Stimulated activated CD8-positive, alpha-beta memory T cell treated with anti-CD3 and anti-CD28 coated beads, Interleukin-7, amount 100 ng/mL, for 4 hours (primary cell): ENCODE results near the gene SNRNP70.
"Not testable (repeated sequence)": the region's sequence is repeated elsewhere in the genome, so short reads cannot be mapped to it uniquely, and the experiment has no call there.

Experiments used
- DNase-seq, 2 donors: peaks; one replicate each; pipeline ENCODE4 v3.0.0-alpha.2; 2020; ENCODE audit warnings: low read depth in 2 of 2

The SNRNP70 gene

GRCh38 chr19:49119411-49120324, 34.4 kb downstream of the SNRNP70 start, which contains the start of gene PPFIA3:
TSS of gene PPFIA3 (plus strand) at chr19:49119544. CDS start at chr19:49127874, 8,330 bp downstream.
- DNase-seq, result peak in 1 of 2 donors; percentile 13

- DNase-seq, result no peak
These were observed 35.1 kb downstream of the SNRNP70 start for GRCh38 chr19:49120325-49120683.

DNA sequence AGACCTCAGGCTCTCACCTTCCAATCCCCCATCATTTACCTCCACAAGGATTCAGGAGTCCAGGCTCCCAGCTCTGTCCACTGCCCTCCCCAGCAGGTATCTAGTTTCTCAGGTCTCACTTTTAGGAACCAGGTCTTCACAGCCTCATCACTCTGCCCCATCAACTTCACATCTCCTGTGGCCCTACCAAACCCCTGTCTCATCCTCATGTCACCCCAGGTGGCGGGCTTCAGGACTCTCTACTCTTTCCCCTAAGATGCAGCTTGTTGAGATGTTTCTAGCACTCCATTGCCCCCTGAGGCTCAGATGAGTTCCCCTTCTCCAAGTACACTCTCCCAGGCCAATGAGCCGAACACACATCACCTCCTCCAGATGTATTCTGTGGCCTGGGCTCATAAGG, 35.6 kb downstream of the SNRNP70 start:
- no peak for DNase-seq

GRCh38 chr19:49121841-49122240, 36.6 kb downstream of the SNRNP70 start:
- not testable (repeated sequence) for DNase-seq

DNA sequence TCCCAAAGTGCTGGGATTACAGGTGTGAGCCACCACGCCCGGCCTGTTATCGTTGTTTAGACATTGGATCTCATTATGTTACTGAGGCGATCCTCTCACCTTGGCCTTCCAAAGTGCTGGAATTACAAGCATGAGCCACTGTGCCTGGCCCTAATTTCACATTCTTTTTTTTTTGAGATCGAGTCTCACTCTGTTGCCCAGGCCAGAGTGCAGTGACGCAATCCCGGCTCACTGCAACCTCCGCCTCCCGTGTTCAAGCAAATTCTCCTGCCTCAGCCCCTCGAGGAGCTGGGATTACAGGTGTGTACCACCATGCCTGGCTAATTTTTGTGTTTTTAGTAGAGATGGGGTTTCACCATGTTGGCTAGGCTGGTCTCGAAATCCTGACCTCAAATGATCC, 38.0 kb downstream of the SNRNP70 start:
- not testable (repeated sequence) for DNase-seq

GRCh38 chr19:49125025-49125731, 39.9 kb downstream of the SNRNP70 start:
- no peak for DNase-seq

GRCh38 chr19:49126575-49126974, 41.3 kb downstream of the SNRNP70 start:
- DNase-seq, result no peak

DNA sequence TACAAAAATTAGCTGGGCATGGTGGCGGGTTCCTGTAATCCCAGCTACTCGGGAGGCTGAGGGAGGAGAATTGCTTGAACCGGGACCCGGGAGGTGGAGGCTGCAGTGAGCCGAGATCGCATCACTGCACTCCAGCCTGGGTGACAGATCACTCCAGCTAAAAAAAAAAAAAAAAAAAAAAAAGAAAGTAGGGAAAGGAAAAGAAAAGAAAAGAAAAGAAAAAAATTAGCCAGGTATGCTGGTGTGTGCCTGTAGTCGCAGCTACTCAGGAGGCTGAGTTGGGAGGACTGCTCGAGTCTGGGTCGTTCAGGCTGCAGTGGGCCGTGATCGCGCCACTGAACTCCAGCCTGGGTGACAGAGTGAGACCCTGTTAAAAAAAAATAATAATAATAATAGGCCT, 42.0 kb downstream of the SNRNP70 start:
- not testable (repeated sequence) for DNase-seq

DNA sequence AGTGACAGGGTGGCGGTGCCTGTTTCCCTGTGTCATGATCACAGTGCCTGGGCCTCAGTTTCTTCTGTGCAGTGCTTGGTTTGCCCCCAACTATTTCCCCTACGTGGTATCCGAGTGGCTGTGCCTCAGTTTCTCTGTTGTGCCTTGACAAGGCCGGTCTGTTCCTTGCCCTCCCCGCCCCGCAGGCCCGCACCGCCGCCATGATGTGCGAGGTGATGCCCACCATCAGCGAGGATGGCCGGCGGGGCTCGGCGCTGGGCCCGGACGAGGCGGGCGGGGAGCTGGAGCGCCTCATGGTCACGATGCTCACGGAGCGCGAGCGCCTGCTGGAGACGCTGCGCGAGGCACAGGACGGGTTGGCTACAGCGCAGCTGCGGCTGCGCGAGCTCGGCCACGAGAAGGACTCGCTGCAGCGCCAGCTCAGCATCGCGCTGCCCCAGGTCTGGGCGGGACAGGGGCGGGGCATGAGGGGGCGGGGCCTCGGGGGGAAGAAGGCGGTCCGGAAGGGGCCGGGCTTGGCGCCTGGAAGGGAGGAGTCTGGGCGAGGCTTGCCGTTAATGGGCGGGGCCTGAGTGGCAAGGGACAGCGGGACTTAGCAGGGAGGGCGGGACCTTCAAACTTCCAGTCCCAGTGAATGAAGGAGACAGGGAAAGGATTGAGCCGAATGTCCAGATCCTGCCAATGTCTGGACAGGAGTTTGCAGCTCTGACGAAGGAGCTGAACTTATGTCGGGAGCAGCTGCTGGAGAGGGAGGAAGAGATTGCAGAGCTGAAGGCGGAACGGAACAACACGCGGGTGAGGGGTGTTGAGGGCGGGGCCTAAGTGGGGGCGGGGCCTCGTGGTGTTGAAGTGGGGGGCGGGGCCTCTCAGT, 42.7 kb downstream of the SNRNP70 start:
- peak; percentile 88 to 90 for DNase-seq

DNA sequence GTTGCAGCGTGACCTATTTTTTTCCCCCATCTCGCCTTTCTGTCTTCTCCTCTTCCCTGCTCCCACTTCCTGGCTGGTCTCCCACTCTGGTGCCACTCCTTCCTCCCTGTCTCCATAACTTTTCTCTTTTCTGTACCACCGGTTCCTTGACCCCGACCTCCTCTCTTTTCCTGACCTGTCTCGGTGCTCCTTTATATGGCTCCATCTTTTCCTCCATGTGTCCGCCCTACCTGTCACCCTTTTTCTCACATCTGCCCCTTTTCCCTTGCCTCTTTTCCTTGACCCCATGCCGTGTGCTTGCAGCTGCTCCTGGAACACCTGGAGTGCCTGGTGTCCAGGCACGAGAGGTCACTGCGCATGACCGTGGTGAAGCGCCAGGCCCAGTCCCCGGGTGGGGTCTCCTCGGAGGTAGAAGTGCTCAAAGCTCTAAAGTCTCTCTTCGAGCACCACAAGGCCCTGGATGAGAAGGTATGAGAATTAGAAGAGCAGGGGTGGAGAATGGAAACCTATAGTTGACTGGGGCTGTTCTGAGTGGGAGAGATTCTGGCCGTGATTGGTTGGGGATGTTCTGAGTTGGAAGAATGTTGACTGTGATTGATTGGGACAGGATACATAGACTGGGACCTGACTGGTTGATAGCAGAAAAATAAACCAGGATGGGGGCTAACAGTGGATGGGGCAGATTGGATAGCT, 43.4 kb downstream of the SNRNP70 start:
- DNase-seq, result no peak

GRCh38 chr19:49129238-49129583, 44.0 kb downstream of the SNRNP70 start:
- no peak for DNase-seq

- no peak for DNase-seq
These were observed 45.1 kb downstream of the SNRNP70 start for GRCh38 chr19:49130325-49130724.

DNA sequence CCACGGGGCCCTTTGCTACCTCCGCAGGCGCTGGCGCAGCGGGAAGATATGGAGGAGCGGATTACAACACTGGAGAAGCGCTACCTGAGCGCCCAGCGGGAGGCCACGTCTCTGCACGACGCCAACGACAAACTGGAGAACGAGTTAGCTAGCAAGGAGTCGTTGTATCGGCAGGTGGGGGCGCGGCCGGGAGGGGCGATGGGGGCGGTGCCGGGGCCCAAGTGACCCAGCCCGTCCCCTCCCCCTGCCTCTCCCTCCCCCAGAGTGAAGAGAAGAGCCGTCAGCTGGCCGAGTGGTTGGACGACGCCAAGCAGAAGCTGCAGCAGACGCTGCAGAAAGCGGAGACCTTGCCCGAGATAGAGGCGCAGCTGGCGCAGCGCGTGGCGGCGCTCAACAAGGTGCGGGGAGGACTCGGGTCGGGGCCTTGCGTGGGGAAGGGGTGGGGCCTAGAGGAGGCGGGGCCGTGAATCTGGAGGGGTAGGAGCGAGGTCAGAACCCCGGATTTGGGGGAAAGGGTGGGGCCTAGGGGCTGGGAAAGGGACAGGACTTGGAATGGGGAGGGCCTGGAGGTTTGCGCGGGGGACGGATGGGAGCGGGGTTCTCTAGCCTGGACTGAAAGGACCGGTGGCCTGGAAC, 47.8 kb downstream of the SNRNP70 start:
- no peak for DNase-seq

GRCh38 chr19:49133621-49134454, 48.6 kb downstream of the SNRNP70 start:
- DNase-seq, result no peak

DNA sequence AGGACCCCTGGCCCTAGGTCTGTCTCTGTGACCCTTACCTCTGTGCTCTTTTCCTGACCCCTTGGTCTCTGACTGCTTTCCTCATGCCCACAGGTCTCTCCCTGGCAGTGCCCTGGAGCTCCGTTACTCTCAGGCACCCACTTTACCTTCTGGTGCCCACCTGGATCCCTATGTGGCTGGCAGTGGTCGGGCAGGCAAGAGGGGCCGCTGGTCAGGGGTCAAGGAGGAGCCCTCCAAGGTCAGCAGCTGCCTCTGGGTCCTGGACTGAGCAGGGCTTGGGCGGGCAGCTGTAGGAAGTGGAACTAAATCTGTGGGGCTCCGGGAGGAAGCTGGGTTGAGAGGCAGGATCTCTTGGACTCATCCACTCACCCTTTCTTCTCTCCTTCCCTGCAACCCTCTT, 50.4 kb downstream of the SNRNP70 start:
- DNase-seq, result no peak

- DNase-seq, result no peak
These were observed 51.5 kb downstream of the SNRNP70 start for GRCh38 chr19:49136771-49137171.

GRCh38 chr19:49140951-49141350, 55.7 kb downstream of the SNRNP70 start:
- DNase-seq, result no peak

GRCh38 chr19:49141352-49141751, 56.1 kb downstream of the SNRNP70 start:
- DNase-seq, result no peak

DNA sequence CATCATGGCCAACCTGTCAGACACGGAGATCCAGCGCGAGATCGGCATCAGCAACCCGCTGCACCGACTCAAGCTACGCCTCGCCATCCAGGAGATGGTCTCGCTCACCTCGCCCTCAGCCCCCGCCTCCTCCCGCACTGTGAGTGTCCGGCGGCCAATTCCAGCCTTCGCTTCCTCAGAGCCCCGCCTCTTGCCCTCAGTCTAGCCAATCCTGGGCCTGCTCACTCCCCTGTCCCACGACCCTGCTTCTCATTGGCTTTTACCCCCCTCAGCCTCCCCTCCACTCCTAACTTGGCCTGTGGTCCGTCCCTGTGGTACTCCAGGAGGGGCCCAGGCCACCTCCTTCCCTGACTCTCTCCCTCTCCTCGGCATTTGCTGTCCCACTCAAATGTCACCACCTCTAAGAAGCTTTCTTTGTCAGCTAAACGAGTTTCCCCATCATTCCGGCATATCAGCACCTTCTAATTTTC, 57.6 kb downstream of the SNRNP70 start:
- peak; percentile 18 to 48 for DNase-seq
